HEK293 (cell line): ENCODE results near the gene MAML3.

Experiments used
- CTCF ChIA-PET: fragments of 350-600 bp; formaldehyde crosslinking; extraction: SDS; loops from one replicate; lab custom pipeline; 2021; ENCODE audit warnings: antibody characterized with exemption; lab: Yijun Ruan, JAX
- POLR2A ChIA-PET: fragments of 300-600 bp; formaldehyde crosslinking; extraction: SDS; loops from one replicate; lab custom pipeline; 2020; ENCODE audit warnings: antibody characterized with exemption, inconsistent platforms; lab: Yijun Ruan, JAX
- H3K27ac ChIP-seq: fragments of 200-500 bp; sonication (Bioruptor generic); 2 replicates; pipeline ENCODE4 v1.5.1; 2014; ENCODE audit warnings: low read depth, low read length, control low read depth, inconsistent platforms; ENCODE audit errors: extremely low read depth
- H3K36me3 ChIP-seq, 2 experiments: fragments of 200-500 bp in 1 of 2; sonication (Bioruptor generic) in 1 of 2; 1 replicate in 1 of 2; 2 replicates in 1 of 2; pipeline ENCODE4 v1.5.1; 2014 to 2017; ENCODE audit warnings: inconsistent platforms in 2 of 2, low read length in 2 of 2; ENCODE audit not compliant: control insufficient read depth in 2 of 2, insufficient read depth in 1 of 2
- H3K4me1 ChIP-seq: fragments of 200-500 bp; sonication (Bioruptor generic); 2 replicates; pipeline ENCODE4 v1.5.1; 2014; ENCODE audit warnings: mild to moderate bottlenecking, low read length, inconsistent platforms; ENCODE audit not compliant: control insufficient read depth, insufficient read depth
- H3K4me3 ChIP-seq: 2 replicates; pipeline ENCODE4 v1.5.1; 2011; ENCODE audit warnings: low read depth, mild to moderate bottlenecking, control low read depth, low read length, moderate library complexity
- H3K9me3 ChIP-seq: fragments of 200-500 bp; sonication (Bioruptor generic); 2 replicates; pipeline ENCODE4 v1.5.1; 2014; ENCODE audit warnings: low read depth, low read length, inconsistent platforms; ENCODE audit not compliant: control insufficient read depth, insufficient read depth
- GLI2 ChIP-seq: fragments of 450-650 bp; formaldehyde crosslinking; IDR thresholded peaks from 2 replicates; pipeline ENCODE4; 2017; ENCODE audit warnings: missing biosample characterization, missing genetic modification characterization, low read depth, borderline replicate concordance
- GLI4 ChIP-seq: fragments of 450-650 bp; formaldehyde crosslinking; IDR thresholded peaks from 2 replicates; pipeline ENCODE4 v1.5.1; 2016; ENCODE audit warnings: missing biosample characterization, missing genetic modification characterization
- GLIS2 ChIP-seq: fragments of 450-650 bp; formaldehyde crosslinking; IDR thresholded peaks from 2 replicates; pipeline ENCODE4 v1.5.1; 2016; ENCODE audit warnings: missing biosample characterization, missing genetic modification characterization
- KLF7 ChIP-seq: fragments of 450-650 bp; formaldehyde crosslinking; IDR thresholded peaks from 2 replicates; pipeline ENCODE4 v1.5.1; 2016; ENCODE audit warnings: missing biosample characterization, missing genetic modification characterization, borderline replicate concordance
- OSR2 ChIP-seq: fragments of 450-650 bp; formaldehyde crosslinking; IDR thresholded peaks from 2 replicates; pipeline ENCODE4 v1.5.1; 2016; ENCODE audit warnings: missing biosample characterization, missing genetic modification characterization
- OVOL3 ChIP-seq: fragments of 450-650 bp; formaldehyde crosslinking; IDR thresholded peaks from 2 replicates; pipeline ENCODE4 v1.5.1; 2016; ENCODE audit warnings: missing biosample characterization, missing genetic modification characterization
- SP7 ChIP-seq: fragments of 450-650 bp; formaldehyde crosslinking; IDR thresholded peaks from 2 replicates; pipeline ENCODE4 v1.5.1; 2016; ENCODE audit warnings: missing biosample characterization, missing genetic modification characterization
- ZFP37 ChIP-seq: fragments of 450-650 bp; formaldehyde crosslinking; IDR thresholded peaks from 2 replicates; pipeline ENCODE4 v1.5.1; 2016; ENCODE audit warnings: missing biosample characterization, missing genetic modification characterization
- ZIC2 ChIP-seq: fragments of 450-650 bp; formaldehyde crosslinking; IDR thresholded peaks from 2 replicates; pipeline ENCODE4 v1.5.1; 2016; ENCODE audit warnings: missing biosample characterization, missing genetic modification characterization
- ZNF10 ChIP-seq: fragments of 450-650 bp; formaldehyde crosslinking; IDR thresholded peaks from 2 replicates; pipeline ENCODE4 v1.5.1; 2017; ENCODE audit warnings: missing biosample characterization, missing genetic modification characterization
- ZNF112 ChIP-seq: fragments of 450-650 bp; formaldehyde crosslinking; IDR thresholded peaks from 2 replicates; pipeline ENCODE4 v1.5.0; 2017; ENCODE audit warnings: missing biosample characterization, missing genetic modification characterization
- ZNF121 ChIP-seq: fragments of 450-650 bp; formaldehyde crosslinking; IDR thresholded peaks from 2 replicates; pipeline ENCODE4 v1.5.1; 2016; ENCODE audit warnings: missing biosample characterization, missing genetic modification characterization
- ZNF157 ChIP-seq: fragments of 450-650 bp; formaldehyde crosslinking; IDR thresholded peaks from 2 replicates; pipeline ENCODE4 v1.5.1; 2016; ENCODE audit warnings: missing biosample characterization, missing genetic modification characterization
- ZNF16 ChIP-seq: fragments of 450-650 bp; formaldehyde crosslinking; IDR thresholded peaks from 2 replicates; pipeline ENCODE4 v1.5.1; 2016; ENCODE audit warnings: low read depth, missing biosample characterization, missing genetic modification characterization
- ZNF214 ChIP-seq: fragments of 450-650 bp; formaldehyde crosslinking; IDR thresholded peaks from 2 replicates; pipeline ENCODE4 v1.5.1; 2017; ENCODE audit warnings: missing biosample characterization, mild to moderate bottlenecking, missing genetic modification characterization, borderline replicate concordance
- ZNF221 ChIP-seq: fragments of 450-650 bp; formaldehyde crosslinking; IDR thresholded peaks from 2 replicates; pipeline ENCODE4 v1.5.1; 2017; ENCODE audit warnings: missing biosample characterization, missing genetic modification characterization, borderline replicate concordance
- ZNF248 ChIP-seq: fragments of 450-650 bp; formaldehyde crosslinking; IDR thresholded peaks from 2 replicates; pipeline ENCODE4 v1.5.1; 2017; ENCODE audit warnings: missing biosample characterization, missing genetic modification characterization
- ZNF266 ChIP-seq: fragments of 450-650 bp; formaldehyde crosslinking; IDR thresholded peaks from 2 replicates; pipeline ENCODE4 v1.5.1; 2016; ENCODE audit warnings: missing biosample characterization, missing genetic modification characterization, low read depth
- ZNF302 ChIP-seq: fragments of 450-650 bp; formaldehyde crosslinking; IDR thresholded peaks from 2 replicates; pipeline ENCODE4 v1.5.1; 2016; ENCODE audit warnings: missing biosample characterization, missing genetic modification characterization, low read depth
- ZNF335 ChIP-seq: fragments of 450-650 bp; formaldehyde crosslinking; conservative IDR thresholded peaks from 2 replicates; pipeline ENCODE4 v1.5.1; 2016; ENCODE audit warnings: missing biosample characterization, missing genetic modification characterization
- ZNF423 ChIP-seq: fragments of 450-650 bp; formaldehyde crosslinking; IDR thresholded peaks from 2 replicates; pipeline ENCODE4 v1.5.1; 2016; ENCODE audit warnings: missing biosample characterization, missing genetic modification characterization
- ZNF426 ChIP-seq: fragments of 450-650 bp; formaldehyde crosslinking; IDR thresholded peaks from 2 replicates; pipeline ENCODE4 v1.5.1; 2017; ENCODE audit warnings: missing biosample characterization, missing genetic modification characterization, mild to moderate bottlenecking, inconsistent platforms, moderate library complexity
- ZNF433 ChIP-seq: fragments of 450-650 bp; formaldehyde crosslinking; IDR thresholded peaks from 2 replicates; pipeline ENCODE4 v1.5.1; 2016; ENCODE audit warnings: missing biosample characterization, missing genetic modification characterization, low read depth
- ZNF449 ChIP-seq: fragments of 450-650 bp; formaldehyde crosslinking; IDR thresholded peaks from 2 replicates; pipeline ENCODE4 v1.5.1; 2017; ENCODE audit warnings: missing biosample characterization, mild to moderate bottlenecking, missing genetic modification characterization, moderate library complexity
- ZNF580 ChIP-seq: fragments of 450-650 bp; formaldehyde crosslinking; IDR thresholded peaks from 2 replicates; pipeline ENCODE4 v1.5.1; 2016; ENCODE audit warnings: missing biosample characterization, missing genetic modification characterization
- ZNF585B ChIP-seq: fragments of 450-650 bp; formaldehyde crosslinking; IDR thresholded peaks from 2 replicates; pipeline ENCODE4 v1.5.1; 2016; ENCODE audit warnings: missing biosample characterization, missing genetic modification characterization
- ZNF670 ChIP-seq: fragments of 450-650 bp; formaldehyde crosslinking; IDR thresholded peaks from 2 replicates; pipeline ENCODE4 v1.5.1; 2016; ENCODE audit warnings: missing biosample characterization, missing genetic modification characterization, low read depth
- ZNF704 ChIP-seq: fragments of 450-650 bp; formaldehyde crosslinking; IDR thresholded peaks from 2 replicates; pipeline ENCODE4 v1.5.1; 2016; ENCODE audit warnings: missing biosample characterization, missing genetic modification characterization
- ZNF707 ChIP-seq: fragments of 450-650 bp; formaldehyde crosslinking; IDR thresholded peaks from 2 replicates; pipeline ENCODE4 v1.5.1; 2016; ENCODE audit warnings: missing biosample characterization, missing genetic modification characterization
- ZNF768 ChIP-seq: fragments of 450-650 bp; formaldehyde crosslinking; IDR thresholded peaks from 2 replicates; pipeline ENCODE4 v1.5.1; 2018; ENCODE audit warnings: missing biosample characterization, mild to moderate bottlenecking, missing genetic modification characterization
- ZNF785 ChIP-seq: fragments of 450-650 bp; formaldehyde crosslinking; IDR thresholded peaks from 2 replicates; pipeline ENCODE4 v1.5.1; 2016; ENCODE audit warnings: missing biosample characterization, missing genetic modification characterization
- ZSCAN23 ChIP-seq: fragments of 450-650 bp; formaldehyde crosslinking; IDR thresholded peaks from 2 replicates; pipeline ENCODE4 v1.5.1; 2016; ENCODE audit warnings: missing biosample characterization, missing genetic modification characterization

Gene MAML3

GRCh38 chr4:140127422-140127821, 26.6 kb downstream of the MAML3 start:
- Histone ChIP-seq H3K27ac (no peak overlapping the region), H3K9me3 (no peaks in the 10 kb centered on the region), H3K4me1 (no peaks in the 10 kb centered on the region), H3K36me3 (no peaks in the 10 kb centered on the region), H3K4me3 (no peak overlapping the region)
- no peak for TF ChIP-seq SP7 (tag by site-specific recombination)
- TF ChIP-seq ZNF16, result no peak
- TF ChIP-seq ZNF214 (tag by site-specific recombination), result no peak
- no peak for TF ChIP-seq ZNF785 (tag by site-specific recombination)
- TF ChIP-seq ZNF335 (tag by site-specific recombination), result no peak
- TF ChIP-seq ZNF221 (tag by site-specific recombination), result no peak
- TF ChIP-seq ZNF266 (tag by site-specific recombination), result no peak
- no peak for TF ChIP-seq ZFP37
- no peak for TF ChIP-seq ZNF426 (tag by site-specific recombination)
- no peak for TF ChIP-seq ZNF157
- no peak for TF ChIP-seq OVOL3 (tag by site-specific recombination)
- no peak for TF ChIP-seq ZNF248 (tag by site-specific recombination)
- TF ChIP-seq ZSCAN23 (tag by site-specific recombination), result no peak
- TF ChIP-seq GLI4 (tag by site-specific recombination), result no peak
- TF ChIP-seq OSR2 (tag by site-specific recombination), result no peak
- CTCF ChIA-PET, result no interaction called here
- POLR2A ChIA-PET, result no interaction called here

- CTCF ChIA-PET, result interaction anchor here (0.6 kb wide), 1 partner anchor 759 kb away, joined by 3 read pairs; no protein-coding TSS in a partner anchor
- TF ChIP-seq ZNF10, result no peak
- TF ChIP-seq ZNF266 (tag by site-specific recombination), result no peak
- no peak for TF ChIP-seq ZNF112 (tag by site-specific recombination)
- no peak for TF ChIP-seq ZNF707
- no peak for TF ChIP-seq GLIS2 (tag by site-specific recombination)
- TF ChIP-seq ZNF302 (tag by site-specific recombination), result no peak
- no peak for TF ChIP-seq ZIC2 (tag by site-specific recombination)
- TF ChIP-seq ZNF580 (tag by site-specific recombination), result no peak
- no peak for TF ChIP-seq ZNF433
- no peak for TF ChIP-seq ZNF449 (tag by site-specific recombination)
- no peak for TF ChIP-seq GLI2 (tag by site-specific recombination)
- no peak for TF ChIP-seq ZNF221 (tag by site-specific recombination)
- no peak for TF ChIP-seq ZNF585B (tag by site-specific recombination)
- TF ChIP-seq KLF7 (tag by site-specific recombination), result no peak
- TF ChIP-seq ZNF670 (tag by site-specific recombination), result no peak
- TF ChIP-seq ZNF704 (tag by site-specific recombination), result no peak
- TF ChIP-seq ZNF768 (tag by site-specific recombination), result no peak
- TF ChIP-seq ZNF121 (tag by site-specific recombination), result no peak
- no peak for TF ChIP-seq ZNF423
- Histone ChIP-seq H3K9me3 (no peaks in the 10 kb centered on the region), H3K4me1 (no peaks in the 10 kb centered on the region), H3K27ac (no peak overlapping the region), H3K4me3 (no peak overlapping the region), H3K36me3 (no peaks in the 10 kb centered on the region)
- POLR2A ChIA-PET, result no interaction called here
These were observed 27.7 kb downstream of the MAML3 start for GRCh38 chr4:140126261-140126660.
